NK-92 (cell line): ENCODE measurements around the gene ABL2.
"Not testable (repeated sequence)": the region's sequence is repeated elsewhere in the genome, so short reads cannot be mapped to it uniquely, and the experiment has no call there.

ENCODE experiments used
- DNase-seq: peaks from one replicate; lab custom pipeline; 2025; ENCODE audit not compliant: unreplicated experiment; lab: John Stamatoyannopoulos, UW

Gene ABL2

GRCh38 chr1:179137617-179138255 lies 91.7 kb downstream of the ABL2 start:
- no peak for DNase-seq

- DNase-seq: not testable (repeated sequence)
Observed at GRCh38 chr1:179135707-179136106, 93.8 kb downstream of the ABL2 start.

GRCh38 chr1:179135168-179135567 lies 94.3 kb downstream of the ABL2 start:
- DNase-seq: not testable (repeated sequence)

- DNase-seq: no peak
Observed at GRCh38 chr1:179129702-179130473, 99.6 kb downstream of the ABL2 start.

GRCh38 chr1:179128520-179128919 lies 101.0 kb downstream of the ABL2 start:
- no peak for DNase-seq

- DNase-seq: no peak
Observed at GRCh38 chr1:179127163-179127895, 102.1 kb downstream of the ABL2 start.

GRCh38 chr1:179126338-179127060 lies 103.0 kb downstream of the ABL2 start:
- no peak for DNase-seq

- no peak for DNase-seq
Observed at GRCh38 chr1:179124873-179125272, 104.6 kb downstream of the ABL2 start.

GRCh38 chr1:179121159-179121938 lies 108.1 kb downstream of the ABL2 start:
- no peak for DNase-seq

GRCh38 chr1:179120736-179121135 lies 108.7 kb downstream of the ABL2 start:
- no peak for DNase-seq

GRCh38 chr1:179119513-179119912 lies 110.0 kb downstream of the ABL2 start:
- DNase-seq: no peak

GRCh38 chr1:179115181-179115580 lies 114.3 kb downstream of the ABL2 start:
- no peak for DNase-seq

GRCh38 chr1:179108644-179109043 lies 120.8 kb downstream of the ABL2 start:
- no peak for DNase-seq

GRCh38 chr1:179107706-179108629 lies 121.5 kb downstream of the ABL2 start:
- DNase-seq: no peak

- DNase-seq: no peak
Observed at GRCh38 chr1:179105393-179105792, 124.1 kb downstream of the ABL2 start.

- no peak for DNase-seq
Observed at GRCh38 chr1:179104611-179105250, 124.7 kb downstream of the ABL2 start.

GRCh38 chr1:179103999-179104398 lies 125.5 kb downstream of the ABL2 start:
- no peak for DNase-seq

- DNase-seq: no peak
Observed at GRCh38 chr1:179101566-179101965, 127.9 kb downstream of the ABL2 start.

GRCh38 chr1:179099891-179100290 lies 129.6 kb downstream of the ABL2 start:
- no peak for DNase-seq
